CD14-positive monocyte (primary cell): ENCODE data around the gene INPP4A. TPM values are rescaled to one million over a fixed set of nuclear protein-coding genes. Genes with fewer than 3 reads are reported as not detected.

Experiments used
- DNase-seq, 3 donors: peaks; one replicate each; pipeline ENCODE4 v3.0.0-alpha.2; 2011 to 2022
- H2AFZ ChIP-seq: 2 replicates; pipeline ENCODE4 v1.6.0; 2012; ENCODE audit warnings: mild to moderate bottlenecking, low read depth, low read length, inconsistent platforms; ENCODE audit not compliant: insufficient read depth, poor library complexity, severe bottlenecking
- H3K27ac ChIP-seq, 2 donors: 1 replicate in 1 of 2; 2 replicates in 1 of 2; pipeline ENCODE4 v1.5.1; 2012 to 2013; ENCODE audit warnings: low read length in 2 of 2, control low read depth in 1 of 2, inconsistent platforms in 1 of 2, low read depth in 1 of 2, mild to moderate bottlenecking in 1 of 2
- H3K27me3 ChIP-seq, 2 donors: one replicate each; pipeline versions ENCODE4 v1.6.0 to v1.6.1; 2011 to 2013; ENCODE audit warnings: low read length in 2 of 2; ENCODE audit not compliant: control insufficient read depth in 2 of 2, insufficient read depth in 2 of 2
- H3K36me3 ChIP-seq, 2 donors: replicated peaks in 1 of 2; 1 replicate in 1 of 2; 2 replicates in 1 of 2; pipeline versions ENCODE4 v1.5.1 to v1.6.1; 2012 to 2013; ENCODE audit warnings: low read length in 2 of 2, control low read depth in 1 of 2, inconsistent platforms in 1 of 2, mild to moderate bottlenecking in 1 of 2; ENCODE audit not compliant: insufficient read depth in 2 of 2, control insufficient read depth in 1 of 2
- H3K4me1 ChIP-seq, 2 donors: 1 replicate in 1 of 2; 2 replicates in 1 of 2; pipeline versions ENCODE4 v1.5.1 to v1.6.1; 2012 to 2013; ENCODE audit warnings: low read length in 2 of 2, control low read depth in 1 of 2, inconsistent platforms in 1 of 2, mild to moderate bottlenecking in 1 of 2, moderate library complexity in 1 of 2; ENCODE audit not compliant: insufficient read depth in 2 of 2, control insufficient read depth in 1 of 2
- H3K4me2 ChIP-seq: replicated peaks from 2 replicates; pipeline ENCODE3; 2012; ENCODE audit warnings: low read length, moderate library complexity, mild to moderate bottlenecking; ENCODE audit not compliant: poor library complexity, severe bottlenecking; ENCODE audit errors: extremely low read depth
- H3K4me3 ChIP-seq, 3 experiments: fragments of 200-600 bp in 1 of 3; sonication (generic) in 1 of 3; replicated peaks in 1 of 3; 1 replicate in 2 of 3; 2 replicates in 1 of 3; pipeline ENCODE4 v1.5.1; 2011 to 2013; ENCODE audit warnings: low read length in 3 of 3, mild to moderate bottlenecking in 3 of 3, control low read depth in 2 of 3, low read depth in 2 of 3, inconsistent platforms in 1 of 3, moderate library complexity in 1 of 3
- H3K79me2 ChIP-seq: 2 replicates; pipeline ENCODE4 v1.6.0; 2012; ENCODE audit warnings: mild to moderate bottlenecking, control low read depth, inconsistent platforms, low read length, moderate library complexity; ENCODE audit not compliant: insufficient read depth
- H3K9ac ChIP-seq: 2 replicates; pipeline ENCODE4 v1.6.0; 2017; ENCODE audit warnings: low read length, mild to moderate bottlenecking; ENCODE audit not compliant: insufficient read depth, poor library complexity, severe bottlenecking
- H3K9me3 ChIP-seq, 2 donors: replicated peaks in 1 of 2; 1 replicate in 1 of 2; 2 replicates in 1 of 2; pipeline versions ENCODE4 v1.5.1 to v1.6.1; 2012 to 2013; ENCODE audit warnings: low read length in 2 of 2, control low read depth in 1 of 2; ENCODE audit not compliant: control insufficient read depth in 1 of 2, insufficient read depth in 1 of 2
- H4K20me1 ChIP-seq: 2 replicates; pipeline ENCODE4 v1.6.0; 2012; ENCODE audit warnings: mild to moderate bottlenecking, low read length, control low read depth, moderate library complexity; ENCODE audit not compliant: insufficient read depth
- H3K27ac Mint-ChIP-seq, 7 donors: one replicate each; pipeline ENCODE4 v1.8.0; 2020; ENCODE audit warnings: mild to moderate bottlenecking in 7 of 7, mixed read lengths in 7 of 7, moderate library complexity in 6 of 7, inconsistent platforms in 2 of 7
- H3K27me3 Mint-ChIP-seq, 3 donors: one replicate each; pipeline ENCODE4 v1.8.0; 2021 to 2022; ENCODE audit warnings: low read depth in 3 of 3, mild to moderate bottlenecking in 3 of 3, mixed read lengths in 3 of 3, moderate library complexity in 3 of 3, inconsistent platforms in 1 of 3
- H3K36me3 Mint-ChIP-seq, 2 donors: one replicate each; pipeline ENCODE4 v1.8.0; 2020; ENCODE audit warnings: mixed read lengths in 2 of 2, inconsistent platforms in 1 of 2, mild to moderate bottlenecking in 1 of 2
- H3K4me1 Mint-ChIP-seq: one replicate; pipeline ENCODE4 v1.8.0; 2020; ENCODE audit warnings: mild to moderate bottlenecking, mixed read lengths
- H3K4me3 Mint-ChIP-seq, 2 donors: one replicate each; pipeline ENCODE4 v1.8.0; 2020; ENCODE audit warnings: mild to moderate bottlenecking in 2 of 2, mixed read lengths in 2 of 2, moderate library complexity in 1 of 2
- H3K9me3 Mint-ChIP-seq, 7 donors: one replicate each; pipeline ENCODE4 v1.8.0; 2020 to 2022; ENCODE audit warnings: mixed read lengths in 7 of 7, mild to moderate bottlenecking in 6 of 7, moderate library complexity in 6 of 7, inconsistent platforms in 2 of 7
- WGBS: methylation state at CpG from one replicate; pipeline ENCODE4 v1.1.5; 2013; ENCODE audit warnings: missing lambda C conversion rate; ENCODE audit not compliant: insufficient coverage; 5-methylcytosine and 5-hydroxymethylcytosine counted together
- intact Hi-C, 2 donors: fragments of 100-400 bp; cut with micrococcal nuclease; formaldehyde crosslinking; loops; one replicate each; pipeline versions ENCODE4 v1.15.0 to v1.15.1; 2023
- polyA plus RNA-seq, 3 donors: library from polyadenylated mRNA; depleted of rRNA in 1 of 3; unstranded in 2 of 3; stranded (reverse) in 1 of 3; fragments of 300-500 nt in 2 of 3; fragments of >200 nt in 1 of 3; fragmentation: Illumina TruSeq in 2 of 3; gene quantifications; 1 replicate in 2 of 3; 2 replicates in 1 of 3; pipeline ENCODE4 v1.2.3, GENCODE V29; 2012 to 2021
- TF ChIP-seq, protein P1 (sequence below): fragments of 200-600 bp; IDR thresholded peaks from one replicate; pipeline ENCODE4 v1.8.0; 2022; ENCODE audit warnings: antibody characterized with exemption, mild to moderate bottlenecking

The INPP4A gene
- polyA plus RNA-seq, 3 donors = 13.7 to 52.4 (median 20.7) TPM

DNA sequence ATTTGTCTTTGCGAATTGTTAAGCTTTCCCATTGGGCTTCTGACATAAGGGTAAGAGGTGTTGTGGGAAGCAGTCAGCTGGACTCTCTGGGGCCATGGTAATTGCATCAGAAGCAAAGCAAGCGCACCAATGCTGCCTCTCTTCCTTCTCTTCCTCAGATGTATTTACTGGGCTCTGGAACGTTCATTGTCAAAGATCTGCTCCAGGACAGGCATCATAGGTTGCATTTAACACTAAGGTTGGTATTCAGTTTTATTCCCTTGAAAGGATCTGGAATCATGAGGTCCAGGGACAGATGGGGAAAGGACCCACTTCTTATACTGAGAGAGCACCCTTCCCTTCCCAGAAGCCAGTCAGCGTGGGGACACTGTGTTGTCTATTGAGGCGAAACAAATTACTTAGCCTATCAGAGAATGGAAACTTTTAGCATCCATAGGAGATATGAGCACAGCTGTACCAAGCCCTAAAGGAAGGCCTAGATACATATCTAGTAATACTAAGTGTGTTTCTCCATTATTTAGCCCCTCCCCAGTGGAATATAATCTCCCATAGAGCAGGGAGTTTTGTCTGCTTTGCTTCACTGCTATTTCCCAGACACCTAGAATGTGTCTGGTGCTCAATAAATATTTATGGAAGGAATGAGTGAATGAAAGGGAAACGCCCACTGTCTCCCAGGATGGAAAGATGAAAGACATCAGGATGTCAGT is 91.5 kb downstream of the INPP4A start:
- H3K27ac ChIP-seq = peak overlapping the region in 1 of 2 donors; percentile 7
- Mint-ChIP-seq H3K4me3 (no peak overlapping the region), H3K4me1 (peaks cover 9% of the 10 kb centered on the region), H3K27me3 (no peaks in the 10 kb centered on the region), H3K27ac (peak overlapping the region in 3 of 7 donors; percentile 9 to 50 (median 34)), H3K9me3 (no peaks in the 10 kb centered on the region), H3K36me3 (peaks cover 80 to 83% of the 10 kb centered on the region in 2 donors)
- peaks cover 0 to 7% of the 10 kb centered on the region in 2 donors for H3K4me1 ChIP-seq
- no peak overlapping the region for H3K4me2 ChIP-seq
- peaks cover 14% of the 10 kb centered on the region for H4K20me1 ChIP-seq
- no peaks in the 10 kb centered on the region for H3K9me3 ChIP-seq
- no peak overlapping the region for H3K4me3 ChIP-seq
- WGBS = no CpG with 5 or more reads among the region's 6 CpGs
- H3K79me2 ChIP-seq = no peaks in the 10 kb centered on the region
- H2AFZ ChIP-seq = no peak overlapping the region
- peaks cover 77 to 88% of the 10 kb centered on the region in 2 donors for H3K36me3 ChIP-seq
- H3K27me3 ChIP-seq = no peaks in the 10 kb centered on the region
- TF ChIP-seq, protein P1, sequence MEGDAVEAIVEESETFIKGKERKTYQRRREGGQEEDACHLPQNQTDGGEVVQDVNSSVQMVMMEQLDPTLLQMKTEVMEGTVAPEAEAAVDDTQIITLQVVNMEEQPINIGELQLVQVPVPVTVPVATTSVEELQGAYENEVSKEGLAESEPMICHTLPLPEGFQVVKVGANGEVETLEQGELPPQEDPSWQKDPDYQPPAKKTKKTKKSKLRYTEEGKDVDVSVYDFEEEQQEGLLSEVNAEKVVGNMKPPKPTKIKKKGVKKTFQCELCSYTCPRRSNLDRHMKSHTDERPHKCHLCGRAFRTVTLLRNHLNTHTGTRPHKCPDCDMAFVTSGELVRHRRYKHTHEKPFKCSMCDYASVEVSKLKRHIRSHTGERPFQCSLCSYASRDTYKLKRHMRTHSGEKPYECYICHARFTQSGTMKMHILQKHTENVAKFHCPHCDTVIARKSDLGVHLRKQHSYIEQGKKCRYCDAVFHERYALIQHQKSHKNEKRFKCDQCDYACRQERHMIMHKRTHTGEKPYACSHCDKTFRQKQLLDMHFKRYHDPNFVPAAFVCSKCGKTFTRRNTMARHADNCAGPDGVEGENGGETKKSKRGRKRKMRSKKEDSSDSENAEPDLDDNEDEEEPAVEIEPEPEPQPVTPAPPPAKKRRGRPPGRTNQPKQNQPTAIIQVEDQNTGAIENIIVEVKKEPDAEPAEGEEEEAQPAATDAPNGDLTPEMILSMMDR = no peak
- no peak for DNase-seq
- intact Hi-C loops = no loop called here
- no peak overlapping the region for H3K9ac ChIP-seq

DNA sequence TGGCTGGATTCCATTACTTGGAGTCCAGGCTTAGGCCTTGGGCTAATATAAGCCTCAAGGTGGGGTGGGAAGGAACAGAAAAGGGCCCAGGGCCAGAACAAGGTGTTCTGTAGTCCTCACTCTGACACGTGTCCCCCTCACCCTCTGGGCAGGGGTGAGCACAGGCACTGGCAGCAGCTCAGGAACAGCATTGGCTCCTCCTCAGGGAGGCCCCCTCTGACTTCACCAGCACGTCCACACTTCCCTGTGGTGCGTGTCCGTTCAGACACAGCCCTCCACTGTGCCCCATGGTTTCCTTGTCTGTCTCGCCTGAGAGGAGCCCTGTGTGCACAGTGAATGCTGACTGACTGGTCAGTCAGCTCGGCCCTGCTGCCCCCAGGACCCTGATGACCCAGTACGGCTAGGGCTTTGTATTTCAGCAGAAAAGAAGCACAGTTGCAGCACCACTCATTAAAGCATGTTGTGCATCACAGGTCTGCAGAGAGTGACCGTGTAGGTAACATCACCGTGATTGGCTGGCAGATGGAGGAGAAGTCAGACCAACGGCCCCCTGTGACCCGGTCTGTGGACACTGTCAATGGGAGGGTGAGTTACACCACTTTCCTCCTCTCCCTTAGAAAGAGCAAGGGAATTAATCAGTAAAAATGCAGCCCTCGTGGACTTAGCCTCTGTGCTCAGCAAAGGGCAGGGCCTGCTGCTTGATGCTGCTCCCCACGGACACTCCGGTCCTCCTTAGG is 92.9 kb downstream of the INPP4A start:
- peaks cover 85 to 96% of the 10 kb centered on the region in 2 donors for H3K36me3 ChIP-seq

More for the DNA sequence above, 92.9 kb downstream of the INPP4A start:
- H3K27ac Mint-ChIP-seq = peak overlapping the region in 3 of 7 donors; percentile 8 to 36 (median 27)
- Histone ChIP-seq H3K4me3 (no peak overlapping the region), H4K20me1 (peaks cover 14% of the 10 kb centered on the region), H3K4me2 (no peak overlapping the region), H2AFZ (no peak overlapping the region), H3K4me1 (peaks cover 0 to 7% of the 10 kb centered on the region in 2 donors), H3K9ac (no peak overlapping the region), H3K27me3 (no peaks in the 10 kb centered on the region), H3K27ac (peak overlapping the region in 1 of 2 donors; percentile 54), H3K9me3 (no peaks in the 10 kb centered on the region), H3K79me2 (no peaks in the 10 kb centered on the region)
- no peaks in the 10 kb centered on the region for H3K9me3 Mint-ChIP-seq
- intact Hi-C loops = no loop called here
- H3K4me3 Mint-ChIP-seq = no peak overlapping the region
- H3K36me3 Mint-ChIP-seq = peaks cover 88 to 93% of the 10 kb centered on the region in 2 donors
- H3K4me1 Mint-ChIP-seq = peaks cover 11% of the 10 kb centered on the region
- H3K27me3 Mint-ChIP-seq = no peaks in the 10 kb centered on the region
- over 99% methylated on average over 10 of the region's 14 CpGs for WGBS
- no peak for DNase-seq
- TF ChIP-seq, protein P1 = no peak
